ENCODE results near the gene CLMP.
A peak's percentile ranks its signal among the peaks of the same experiment; 100 is the strongest.
"Not testable (repeated sequence)": the region's sequence is repeated elsewhere in the genome, so short reads cannot be mapped to it uniquely, and the experiment has no call there.

The CLMP gene

DNA sequence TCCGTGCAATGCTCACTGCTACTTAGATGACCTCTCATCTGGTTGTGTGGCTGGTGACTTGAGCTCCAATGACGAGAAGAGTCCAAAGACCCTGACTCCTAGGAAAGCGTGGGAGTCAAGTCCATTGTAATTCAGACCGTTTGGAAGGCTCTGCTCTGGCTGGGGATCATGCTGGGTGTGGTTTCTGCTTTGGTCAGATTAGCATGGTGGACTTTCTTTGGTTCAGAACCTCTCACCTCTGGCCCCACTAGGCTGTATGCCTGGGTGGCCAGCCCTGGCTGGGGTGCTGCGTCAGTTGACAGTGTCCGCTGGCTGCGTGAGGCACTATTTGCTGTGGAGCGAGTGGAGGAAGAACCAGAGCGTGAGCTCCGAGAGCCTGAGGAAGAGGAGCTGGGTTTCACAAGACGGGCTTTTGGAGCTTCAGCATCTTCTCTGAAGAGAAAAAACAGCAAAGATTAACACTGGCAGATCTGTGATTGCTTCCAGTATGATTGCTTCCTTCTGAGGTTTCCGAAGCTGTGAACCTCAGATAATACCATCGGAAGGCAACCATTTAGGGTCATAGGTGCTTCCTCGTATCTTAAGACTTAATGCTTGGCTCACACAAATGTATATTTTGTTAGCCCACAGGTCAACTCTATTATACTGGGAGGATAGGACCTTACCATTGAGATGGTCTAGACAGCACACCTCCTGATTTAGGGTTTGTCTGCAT, 121.5 kb downstream of the CLMP start:
- no peak for DNase-seq

GRCh38 chr11:123072762-123073161, 122.3 kb downstream of the CLMP start:
- DNase-seq: no peak

- no peak for DNase-seq
Measured at GRCh38 chr11:123072332-123072761, 122.7 kb downstream of the CLMP start.

DNA sequence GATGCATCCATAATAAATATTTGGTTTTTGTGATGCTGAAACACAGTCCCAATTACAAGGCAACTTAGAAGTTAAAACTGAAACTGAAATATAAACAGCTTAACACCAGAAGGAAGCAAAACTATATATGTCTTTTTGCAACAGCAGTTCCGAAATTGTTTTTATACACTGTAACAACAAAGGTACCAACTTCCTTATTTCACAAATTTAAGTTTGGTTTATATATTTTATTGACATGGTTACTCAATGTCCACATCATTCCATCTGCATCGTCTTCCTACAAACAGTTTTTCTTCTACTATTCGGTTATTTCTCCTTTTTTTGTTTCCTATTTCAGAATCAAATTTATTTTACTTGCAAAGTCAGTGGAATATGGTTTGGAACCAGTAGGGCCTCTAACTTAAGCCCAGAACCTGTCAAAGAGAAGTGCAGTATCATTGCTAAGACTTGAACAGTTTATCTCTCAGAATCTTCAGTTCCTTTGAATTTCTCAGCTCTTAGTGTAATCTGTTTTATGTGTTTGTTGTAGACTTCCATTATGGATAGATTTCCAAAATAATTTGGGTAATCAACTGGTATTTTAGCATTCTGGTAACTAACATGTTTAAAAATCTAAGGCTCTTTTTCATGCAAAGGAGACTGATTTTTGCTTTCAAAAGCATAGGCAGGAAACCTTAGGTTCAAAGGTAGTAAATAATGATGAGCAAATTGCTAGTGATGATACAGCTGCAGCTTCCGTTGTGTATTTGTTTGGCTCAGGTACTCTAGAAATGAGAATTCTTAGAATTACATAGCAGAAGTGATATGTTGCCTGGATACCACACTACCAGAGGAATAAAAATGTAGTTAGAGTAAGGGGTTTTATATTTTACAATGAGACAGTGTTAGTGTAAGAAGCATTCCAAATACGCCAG, 124.9 kb downstream of the CLMP start:
- DNase-seq: no peak

DNA sequence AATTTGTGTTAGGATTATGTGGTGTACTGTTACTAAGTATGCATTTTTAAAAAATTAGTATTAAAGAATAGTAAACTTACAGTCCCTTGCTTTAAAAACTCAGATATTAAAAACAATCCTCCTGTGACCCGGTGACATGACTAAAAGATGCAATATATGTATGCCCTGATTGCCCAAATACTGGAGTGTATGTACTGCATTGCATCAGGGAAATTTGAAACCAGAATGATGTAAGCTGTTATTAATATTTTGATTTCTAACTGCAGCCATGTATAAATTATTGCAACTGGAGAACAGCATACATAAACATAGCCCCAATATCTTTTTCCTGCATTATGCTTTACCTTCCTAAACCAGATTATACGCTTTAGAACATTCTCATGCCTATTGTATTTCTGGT, 129.4 kb downstream of the CLMP start:
- DNase-seq: no peak

GRCh38 chr11:123063826-123064657, 131.0 kb downstream of the CLMP start:
- DNase-seq: no peak

- DNase-seq: peak; percentile 58
Measured at GRCh38 chr11:123062892-123063825, 131.9 kb downstream of the CLMP start.

DNA sequence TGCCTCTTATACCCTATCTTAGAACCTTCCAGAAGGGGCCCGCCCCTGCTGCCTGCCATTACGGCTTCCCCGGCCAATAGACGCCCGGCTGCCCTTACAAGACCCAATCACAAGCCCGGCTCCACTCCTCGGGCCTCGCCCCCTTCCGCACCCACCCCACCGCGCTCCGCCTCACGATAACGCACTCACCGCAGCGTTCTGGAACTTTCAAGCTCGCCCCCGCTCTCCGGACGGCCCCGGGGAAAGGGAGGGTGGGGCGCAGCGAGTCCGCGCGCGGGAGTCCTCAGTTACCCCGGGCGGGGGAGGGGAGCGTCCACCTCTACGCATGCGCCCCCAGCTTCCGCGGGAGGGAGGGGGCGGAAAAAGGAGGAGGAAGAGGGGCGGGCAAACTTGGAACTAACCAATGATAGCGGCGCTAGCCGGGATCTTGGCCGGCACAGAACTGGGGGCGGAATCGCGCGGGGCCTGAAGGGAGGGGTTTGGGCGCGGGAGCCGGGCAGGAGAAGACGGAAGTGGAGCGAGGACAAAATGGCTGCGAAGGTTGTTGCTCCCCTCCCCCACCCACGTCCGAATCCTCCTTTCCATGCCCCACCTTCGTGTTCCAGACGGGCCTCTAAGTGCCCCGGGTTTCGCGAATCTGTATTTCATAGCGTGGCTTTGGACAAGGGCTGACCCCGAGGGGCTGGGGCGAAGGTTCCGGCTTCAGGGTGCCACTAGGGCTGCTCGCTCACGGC, 132.7 kb downstream of the CLMP start:
- peak; percentile 100 for DNase-seq

DNA sequence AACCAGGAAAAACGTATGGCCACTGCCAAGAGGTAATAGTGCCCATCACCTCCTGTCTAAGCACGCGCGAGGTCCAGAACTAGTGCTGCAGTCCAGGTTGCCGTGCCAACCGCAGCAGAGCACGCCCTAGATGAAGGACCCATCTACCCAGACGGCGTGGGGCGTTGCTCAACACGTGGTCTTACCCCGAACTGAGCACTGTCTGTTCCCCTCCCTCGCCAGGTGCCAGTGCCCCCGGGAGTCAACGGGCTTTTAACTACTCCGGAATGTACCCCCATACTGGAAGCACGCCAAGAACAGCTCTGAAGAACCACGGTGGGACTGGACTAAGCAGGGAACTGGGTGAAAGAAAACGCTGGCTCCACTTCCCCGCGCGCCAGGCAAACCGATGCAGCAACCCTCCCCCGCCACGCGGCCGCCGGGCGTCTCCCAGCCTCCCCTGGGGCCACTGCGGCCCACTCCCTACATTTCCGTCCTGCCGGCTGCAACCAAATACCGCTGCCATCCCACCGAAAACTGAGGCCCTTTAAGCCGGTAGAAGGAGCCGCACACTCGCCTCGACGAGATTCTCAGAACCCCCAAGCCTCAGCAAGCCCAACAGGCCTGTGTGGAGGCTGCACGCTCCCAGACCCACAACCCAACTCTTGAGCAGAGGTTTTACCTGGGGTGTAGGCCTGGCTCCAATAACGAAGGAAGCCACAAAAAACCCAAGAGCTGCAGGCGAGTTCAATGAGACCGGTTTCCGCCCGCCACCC, 133.5 kb downstream of the CLMP start, which contains the start of gene HSPA8:
Gene HSPA8 (minus strand): TSS at position 734 of the 755 bp plus-strand sequence. CDS start 812 bp downstream, outside the sequence.
- peak; percentile 77 for DNase-seq

DNA sequence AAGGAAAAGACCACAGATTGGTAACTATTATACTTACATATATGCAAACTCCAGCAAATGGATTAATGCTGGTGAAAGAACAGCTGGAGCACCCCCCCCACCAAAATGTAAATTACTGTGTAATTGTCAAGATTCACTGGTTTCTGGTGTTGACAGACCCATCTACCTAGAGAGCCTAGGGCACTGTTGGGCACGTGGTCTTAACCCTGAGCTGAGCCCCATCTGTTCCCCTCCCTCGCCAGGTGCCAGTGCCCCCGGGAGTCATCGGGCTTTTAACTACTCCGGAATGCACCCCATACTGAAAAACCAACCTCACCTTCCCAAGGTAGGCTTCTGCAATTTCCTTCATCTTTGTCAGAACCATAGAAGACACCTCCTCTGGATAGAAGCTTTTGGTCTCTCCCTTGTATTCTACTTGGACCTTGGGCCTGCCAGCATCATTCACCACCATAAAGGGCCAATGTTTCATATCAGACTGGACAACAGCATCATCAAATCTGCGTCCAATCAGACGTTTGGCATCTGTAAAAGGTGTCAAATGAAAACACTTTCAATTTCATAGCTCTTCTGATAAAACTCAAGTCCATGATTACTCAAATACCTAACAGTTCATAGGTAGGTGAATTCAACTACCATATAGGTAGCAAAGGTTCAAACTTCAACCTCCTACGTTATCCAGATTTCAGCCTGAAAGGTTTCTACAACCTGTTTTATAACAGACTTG, 134.6 kb downstream of the CLMP start:
- DNase-seq: no peak

GRCh38 chr11:123059041-123059920, 135.8 kb downstream of the CLMP start:
- DNase-seq: not testable (repeated sequence)

- no peak for DNase-seq
Measured at GRCh38 chr11:123057661-123058305, 137.3 kb downstream of the CLMP start.

GRCh38 chr11:123056835-123057491, 138.1 kb downstream of the CLMP start:
- DNase-seq: no peak

DNA sequence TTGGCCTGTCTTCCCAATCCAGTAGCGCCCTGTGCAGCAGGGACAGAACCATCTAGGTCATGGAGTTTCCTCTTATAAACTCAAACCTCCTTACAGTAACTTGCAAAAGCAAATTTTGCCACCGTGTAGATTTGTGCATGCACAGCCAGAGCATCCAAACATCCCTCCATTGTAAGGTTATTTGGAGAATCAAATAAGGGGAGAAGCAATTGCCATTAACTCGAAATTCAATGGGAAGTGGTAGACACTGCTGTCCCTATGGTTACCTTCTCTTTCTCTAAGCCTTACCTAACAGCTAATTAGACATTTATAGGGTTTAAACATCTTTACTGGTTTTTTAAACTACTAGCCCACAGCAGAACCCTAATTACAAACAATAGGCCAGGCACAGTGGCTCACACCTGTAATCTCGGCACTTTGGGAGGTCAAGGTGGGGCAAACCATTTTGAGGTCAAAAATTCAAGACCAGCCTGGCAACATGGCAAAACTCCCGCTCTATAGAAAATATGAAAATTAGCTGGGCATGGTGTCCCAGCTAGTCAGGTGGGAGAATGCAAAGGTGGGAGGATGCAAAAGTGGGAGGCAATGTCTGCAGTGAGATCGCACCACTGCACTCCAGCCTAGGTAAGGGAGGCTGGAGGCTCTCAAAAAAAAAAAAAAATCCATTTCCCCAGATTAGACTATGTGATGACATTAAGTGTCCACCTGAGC, 139.7 kb downstream of the CLMP start:
- no peak for DNase-seq

DNA sequence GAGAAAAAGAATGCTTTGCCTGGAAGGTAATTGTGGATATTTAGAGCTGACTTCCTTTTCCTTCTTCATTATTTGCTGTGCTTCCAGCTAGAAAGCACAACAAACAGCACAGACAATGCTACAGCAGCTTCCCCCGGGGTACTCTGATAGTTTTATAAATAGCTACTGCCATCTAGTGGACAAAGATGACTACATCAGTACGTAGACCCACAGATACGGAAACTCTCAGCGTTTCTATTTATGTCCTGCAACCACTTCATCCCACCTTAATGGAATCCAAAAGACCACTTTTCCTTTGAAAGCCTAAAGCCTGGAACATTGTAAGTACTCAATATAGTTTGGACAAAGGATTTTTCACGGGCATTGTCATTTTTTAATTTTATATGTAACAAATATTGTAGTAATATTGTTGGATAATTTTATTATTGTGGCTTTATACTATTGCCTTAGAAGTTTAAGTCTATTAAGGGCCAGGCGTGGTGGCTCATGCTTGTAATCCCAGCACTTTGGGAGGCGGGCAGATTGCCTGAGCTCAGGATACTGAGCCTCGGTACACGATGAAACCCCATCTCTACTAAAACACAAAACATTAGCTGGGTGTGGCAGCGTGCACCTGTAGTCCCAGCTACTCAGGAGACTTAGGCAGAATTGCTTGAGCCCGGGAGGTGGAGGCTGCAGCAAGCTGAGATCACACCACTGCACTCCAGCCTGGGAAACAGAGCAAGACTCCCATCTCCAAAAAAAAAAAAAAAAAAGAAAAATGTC, 140.6 kb downstream of the CLMP start:
- no peak for DNase-seq

Data from femur (tissue), 1 donor.